Measurements from ENCODE around the gene ASPSCR1. TPM values are rescaled to one million over a fixed set of nuclear protein-coding genes. Genes with fewer than 3 reads are reported as not detected.

ASPSCR1 gene
- total RNA-seq, 2 experiments from 2014 or later, result 25.3 to 29.9 TPM

DNA sequence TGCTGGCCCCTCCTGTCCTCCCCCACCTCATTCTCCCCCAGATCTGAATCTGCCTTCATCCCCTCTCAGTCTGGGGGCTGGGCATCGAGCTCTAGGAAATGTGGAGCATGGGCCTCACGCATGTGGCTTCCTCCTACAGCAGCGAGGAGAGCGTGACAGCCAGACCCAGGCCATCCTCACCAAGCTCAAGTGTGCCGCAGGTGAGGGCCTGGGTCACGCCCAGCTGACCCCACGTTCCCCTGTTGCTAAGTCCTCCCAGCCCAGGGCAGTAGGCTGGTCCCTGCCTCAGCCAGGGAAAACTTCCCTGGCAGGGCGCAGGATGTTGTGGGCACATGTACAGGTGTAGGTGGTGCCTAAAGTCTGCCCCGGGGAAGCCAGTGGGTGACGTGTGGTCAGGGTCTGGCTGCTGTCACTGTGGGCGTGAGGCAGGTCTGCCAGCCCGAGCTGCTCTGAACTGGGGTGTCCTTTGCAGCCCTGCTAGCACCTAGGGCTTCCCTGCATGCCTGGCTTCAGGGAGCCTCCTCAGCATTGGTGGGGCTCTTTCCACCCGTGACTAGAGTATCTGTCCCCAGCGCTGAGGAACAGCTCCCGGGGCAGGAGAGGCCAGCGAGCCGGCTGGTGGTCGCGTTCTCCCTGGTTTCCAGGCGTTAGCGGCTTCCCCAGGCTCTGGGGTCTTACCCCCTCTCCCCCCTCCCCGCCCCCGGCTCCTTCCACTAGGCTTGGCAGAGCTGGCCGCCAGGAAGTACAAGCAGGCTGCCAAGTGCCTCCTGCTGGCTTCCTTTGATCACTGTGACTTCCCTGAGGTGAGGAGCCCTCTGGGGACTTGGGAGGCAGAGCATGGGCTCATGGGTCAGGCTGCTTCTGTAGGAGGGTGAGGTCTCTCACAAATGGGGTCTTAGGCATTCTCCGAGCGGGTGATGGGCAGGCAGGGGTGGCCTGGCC, 77.9 kb downstream of the ASPSCR1 start:
- DNase-seq, result no peak
- ChIA-PET CTCF (no interaction called here), POLR2A (interaction anchor here (1.3 to 2.0 kb wide), 3 partner anchors 11 to 44 kb away, joined by 3 to 10 read pairs (median 8); partner anchors contain the start of genes DCXR and DUS1L)
- no peak overlapping the region for H3K4me3 Mint-ChIP-seq
- no peaks in the 10 kb centered on the region for H3K9me3 Mint-ChIP-seq
- H3K4me1 Mint-ChIP-seq, result peaks cover 22% of the 10 kb centered on the region
- peaks cover 14% of the 10 kb centered on the region for H3K36me3 Mint-ChIP-seq (ENCODE audit: low read depth)
- no peak overlapping the region for H3K27ac Mint-ChIP-seq
- H3K27me3 Mint-ChIP-seq, result no peaks in the 10 kb centered on the region

- ChIA-PET POLR2A (interaction anchor here (1.3 to 2.0 kb wide), 2 partner anchors 10 to 43 kb away, joined by 3 to 10 read pairs; partner anchors contain the start of gene DUS1L), CTCF (no interaction called here)
- H3K4me1 Mint-ChIP-seq, result peaks cover 16% of the 10 kb centered on the region
- no peak overlapping the region for H3K4me3 Mint-ChIP-seq
- peaks cover 14% of the 10 kb centered on the region for H3K36me3 Mint-ChIP-seq (ENCODE audit: low read depth)
- DNase-seq, result no peak
- H3K27ac Mint-ChIP-seq, result no peak overlapping the region
- H3K9me3 Mint-ChIP-seq, result no peaks in the 10 kb centered on the region
- no peaks in the 10 kb centered on the region for H3K27me3 Mint-ChIP-seq
These were observed 78.7 kb downstream of the ASPSCR1 start for GRCh38 chr17:82055965-82056728.

DNA sequence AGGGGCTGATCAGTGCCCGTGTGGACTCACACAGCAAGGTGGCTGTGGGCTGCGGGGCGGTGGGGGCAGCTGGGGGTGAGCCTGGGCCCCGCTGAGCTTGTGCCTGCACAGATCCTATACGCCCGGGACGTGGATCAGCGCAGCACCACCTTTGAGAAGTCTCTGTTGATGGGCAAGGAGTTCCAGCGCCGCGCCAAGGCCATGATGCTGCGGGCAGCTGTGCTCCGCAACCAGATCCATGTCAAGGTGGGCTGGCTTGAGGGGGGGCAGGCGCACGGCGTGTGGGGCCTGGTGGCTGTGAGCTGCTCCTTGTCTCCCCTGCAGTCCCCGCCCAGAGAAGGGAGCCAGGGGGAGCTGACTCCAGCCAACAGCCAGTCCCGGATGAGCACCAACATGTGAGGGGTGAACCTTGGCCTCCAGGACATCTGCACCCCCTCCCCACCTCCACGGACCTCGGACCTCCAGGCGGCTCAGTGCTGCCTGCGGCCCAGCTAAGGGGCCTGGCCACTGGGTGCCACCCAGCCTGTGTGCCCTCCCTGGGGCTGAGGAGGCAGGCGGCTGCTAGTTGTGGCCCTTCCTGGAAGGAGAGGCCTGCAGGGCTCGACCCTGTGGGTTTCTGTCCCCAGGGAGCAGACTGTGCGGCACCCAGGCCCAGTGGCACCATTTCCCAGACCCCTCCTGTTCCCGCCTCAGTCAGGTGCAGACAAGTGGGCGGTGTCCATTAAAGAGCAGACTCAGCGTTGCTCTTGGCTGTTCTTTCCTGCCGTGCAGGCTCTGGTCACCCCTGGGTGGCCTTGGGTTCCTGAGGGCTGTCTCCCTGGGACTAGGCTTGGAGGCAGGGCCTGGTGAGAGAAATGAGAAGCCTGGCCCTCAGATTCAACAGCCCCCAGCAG, 79.5 kb downstream of the ASPSCR1 start:
- H3K27ac Mint-ChIP-seq, result no peak overlapping the region

GRCh38 chr17:82058230-82058854, 80.9 kb downstream of the ASPSCR1 start:
- ChIA-PET CTCF (no interaction called here), POLR2A (interaction anchor here (0.7 kb wide), 1 partner anchor 8 kb away, joined by 3 read pairs; no protein-coding TSS in a partner anchor)
- peaks cover 14% of the 10 kb centered on the region for H3K36me3 Mint-ChIP-seq (ENCODE audit: low read depth)
- no peaks in the 10 kb centered on the region for H3K27me3 Mint-ChIP-seq
- H3K4me1 Mint-ChIP-seq, result peaks cover 10% of the 10 kb centered on the region
- no peak overlapping the region for H3K4me3 Mint-ChIP-seq
- no peaks in the 10 kb centered on the region for H3K9me3 Mint-ChIP-seq
- H3K27ac Mint-ChIP-seq, result no peak overlapping the region
- DNase-seq, result no peak

More for the DNA sequence above, 79.5 kb downstream of the ASPSCR1 start:
- Mint-ChIP-seq H3K4me3 (no peak overlapping the region), H3K36me3 (ENCODE audit: low read depth) (peaks cover 14% of the 10 kb centered on the region), H3K27me3 (no peaks in the 10 kb centered on the region), H3K4me1 (peaks cover 16% of the 10 kb centered on the region), H3K9me3 (no peaks in the 10 kb centered on the region)
- CTCF ChIA-PET, result no interaction called here
- POLR2A ChIA-PET, result interaction anchor here (1.3 kb wide), 1 partner anchor 42 kb away, joined by 3 read pairs; no protein-coding TSS in a partner anchor
- DNase-seq, result no peak

- POLR2A ChIA-PET, result interaction anchor here (0.7 to 1.7 kb wide), 2 partner anchors 9 to 24 kb away, joined by 3 read pairs; no protein-coding TSS in a partner anchor
- peaks cover 6% of the 10 kb centered on the region for H3K4me1 Mint-ChIP-seq
- H3K27me3 Mint-ChIP-seq, result no peaks in the 10 kb centered on the region
- no peak for DNase-seq
- H3K4me3 Mint-ChIP-seq, result no peak overlapping the region
- H3K27ac Mint-ChIP-seq, result no peak overlapping the region
- CTCF ChIA-PET, result no interaction called here
- peaks cover 14% of the 10 kb centered on the region for H3K36me3 Mint-ChIP-seq (ENCODE audit: low read depth)
- no peaks in the 10 kb centered on the region for H3K9me3 Mint-ChIP-seq
These were observed 81.4 kb downstream of the ASPSCR1 start for GRCh38 chr17:82058855-82059249.

DNA sequence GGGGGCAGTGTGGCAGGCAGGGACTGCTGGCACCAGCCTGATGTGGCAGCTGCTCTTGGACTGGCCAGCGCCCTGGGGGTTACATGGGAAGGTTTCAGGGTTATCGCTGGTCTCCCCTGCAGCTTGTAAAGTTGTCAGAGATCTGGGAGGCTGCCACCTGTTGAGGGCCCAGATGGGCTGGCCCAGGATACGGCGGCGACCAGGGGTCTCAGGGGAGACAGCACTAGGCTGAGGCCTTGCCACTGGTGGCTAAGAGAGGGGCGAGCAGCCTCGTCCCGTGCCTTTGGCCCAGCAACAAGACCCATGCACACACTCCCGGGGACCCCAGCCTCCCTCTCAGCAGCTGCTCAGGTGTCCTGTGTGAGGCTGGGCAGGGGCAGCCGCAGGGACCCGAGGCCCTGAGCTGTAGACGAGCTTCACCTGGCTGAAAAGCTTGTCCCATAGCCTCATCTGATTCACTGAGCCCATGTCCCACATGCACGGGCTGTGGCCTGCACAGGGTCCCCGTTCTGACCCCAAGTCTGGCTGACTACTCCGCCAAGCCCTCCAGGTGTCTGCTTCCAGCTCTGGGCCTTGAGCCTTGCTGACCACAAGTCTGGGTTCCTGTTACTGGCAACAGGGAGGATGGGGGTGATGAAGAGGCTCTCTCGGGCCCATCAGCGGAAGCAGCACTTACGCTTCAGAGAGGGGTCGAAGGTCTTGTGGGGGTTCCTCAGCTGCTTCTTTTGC, 82.0 kb downstream of the ASPSCR1 start:
- DNase-seq, result no peak
- Mint-ChIP-seq H3K9me3 (no peaks in the 10 kb centered on the region), H3K4me3 (no peak overlapping the region), H3K27me3 (no peaks in the 10 kb centered on the region), H3K27ac (no peak overlapping the region), H3K36me3 (ENCODE audit: low read depth) (peaks cover 14% of the 10 kb centered on the region), H3K4me1 (peaks cover 10% of the 10 kb centered on the region)
- CTCF ChIA-PET, result no interaction called here
- POLR2A ChIA-PET, result interaction anchor here (0.7 to 1.7 kb wide), 3 partner anchors 9 to 67 kb away, joined by 3 read pairs; no protein-coding TSS in a partner anchor

DNA sequence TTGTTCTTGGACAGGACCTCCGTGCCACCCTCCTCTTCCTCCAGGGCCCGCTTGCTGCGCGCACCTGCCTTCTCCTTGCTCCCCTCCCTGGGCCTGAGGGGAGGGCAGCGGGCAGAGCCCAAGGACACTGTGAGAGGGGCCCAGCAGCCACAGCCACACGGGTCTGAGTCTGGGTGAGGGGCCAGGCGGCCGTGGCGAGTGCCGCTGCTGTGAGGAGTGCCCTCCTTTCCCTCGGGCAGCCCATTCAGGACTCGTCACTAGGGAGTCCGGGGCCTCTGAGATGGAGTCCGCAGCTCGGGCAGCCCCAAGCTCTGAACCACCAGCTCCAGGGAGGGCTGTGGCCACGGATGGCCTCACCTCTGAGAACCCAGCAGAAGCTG, 82.6 kb downstream of the ASPSCR1 start:
- DNase-seq, result no peak
- Mint-ChIP-seq H3K36me3 (ENCODE audit: low read depth) (peaks cover 11% of the 10 kb centered on the region), H3K27ac (no peak overlapping the region), H3K4me1 (peaks cover 11% of the 10 kb centered on the region), H3K9me3 (no peaks in the 10 kb centered on the region), H3K4me3 (no peak overlapping the region), H3K27me3 (no peaks in the 10 kb centered on the region)
- ChIA-PET POLR2A (interaction anchor here (0.7 to 1.7 kb wide), 2 partner anchors 25 to 67 kb away, joined by 3 read pairs; no protein-coding TSS in a partner anchor), CTCF (no interaction called here)

DNA sequence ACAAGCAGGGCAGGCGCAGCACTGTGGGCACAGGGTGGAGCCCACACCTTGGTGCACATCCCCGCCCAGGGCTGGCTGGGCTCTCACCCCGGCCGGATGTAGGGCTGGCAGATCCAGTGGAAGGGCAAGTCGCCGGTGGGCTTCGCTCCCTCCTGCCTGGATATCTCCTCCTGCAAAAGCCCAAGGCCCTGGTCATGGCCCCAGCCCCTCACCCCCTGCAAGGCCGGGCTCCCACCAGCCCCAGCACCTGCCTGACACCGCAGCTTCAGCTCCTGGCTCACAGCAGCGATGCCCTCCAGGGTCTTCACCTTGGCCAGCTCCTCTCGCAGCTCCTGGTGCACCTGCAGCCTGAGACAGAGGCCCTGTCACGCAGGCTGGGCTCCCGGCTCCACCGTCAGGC, 83.2 kb downstream of the ASPSCR1 start:
- Mint-ChIP-seq H3K36me3 (ENCODE audit: low read depth) (peaks cover 7% of the 10 kb centered on the region), H3K9me3 (no peaks in the 10 kb centered on the region), H3K4me1 (peaks cover 9% of the 10 kb centered on the region), H3K4me3 (no peak overlapping the region), H3K27ac (no peak overlapping the region), H3K27me3 (no peaks in the 10 kb centered on the region)
- ChIA-PET CTCF (no interaction called here), POLR2A (interaction anchor here (1.7 kb wide), 1 partner anchor 25 kb away, joined by 3 read pairs; no protein-coding TSS in a partner anchor)
- no peak for DNase-seq

- POLR2A ChIA-PET, result no interaction called here
- no peaks in the 10 kb centered on the region for H3K9me3 Mint-ChIP-seq
- H3K27ac Mint-ChIP-seq, result no peak overlapping the region
These were observed 83.9 kb downstream of the ASPSCR1 start for GRCh38 chr17:82061047-82061925.

GRCh38 chr17:82062076-82062983, 84.9 kb downstream of the ASPSCR1 start:
- H3K27me3 Mint-ChIP-seq, result no peaks in the 10 kb centered on the region
- peaks cover 7% of the 10 kb centered on the region for H3K36me3 Mint-ChIP-seq (ENCODE audit: low read depth)
- ChIA-PET POLR2A (no interaction called here), CTCF (no interaction called here)
- no peak for DNase-seq
- H3K4me1 Mint-ChIP-seq, result peaks cover 17% of the 10 kb centered on the region
- H3K9me3 Mint-ChIP-seq, result no peaks in the 10 kb centered on the region
- no peak overlapping the region for H3K4me3 Mint-ChIP-seq
- no peak overlapping the region for H3K27ac Mint-ChIP-seq

More at GRCh38 chr17:82061047-82061925, 83.9 kb downstream of the ASPSCR1 start:
- Mint-ChIP-seq H3K4me3 (no peak overlapping the region), H3K4me1 (peaks cover 12% of the 10 kb centered on the region), H3K36me3 (ENCODE audit: low read depth) (peaks cover 7% of the 10 kb centered on the region), H3K27me3 (no peaks in the 10 kb centered on the region)
- no peak for DNase-seq
- CTCF ChIA-PET, result no interaction called here
